Measurements from ENCODE around the gene ATXN1.

DNA sequence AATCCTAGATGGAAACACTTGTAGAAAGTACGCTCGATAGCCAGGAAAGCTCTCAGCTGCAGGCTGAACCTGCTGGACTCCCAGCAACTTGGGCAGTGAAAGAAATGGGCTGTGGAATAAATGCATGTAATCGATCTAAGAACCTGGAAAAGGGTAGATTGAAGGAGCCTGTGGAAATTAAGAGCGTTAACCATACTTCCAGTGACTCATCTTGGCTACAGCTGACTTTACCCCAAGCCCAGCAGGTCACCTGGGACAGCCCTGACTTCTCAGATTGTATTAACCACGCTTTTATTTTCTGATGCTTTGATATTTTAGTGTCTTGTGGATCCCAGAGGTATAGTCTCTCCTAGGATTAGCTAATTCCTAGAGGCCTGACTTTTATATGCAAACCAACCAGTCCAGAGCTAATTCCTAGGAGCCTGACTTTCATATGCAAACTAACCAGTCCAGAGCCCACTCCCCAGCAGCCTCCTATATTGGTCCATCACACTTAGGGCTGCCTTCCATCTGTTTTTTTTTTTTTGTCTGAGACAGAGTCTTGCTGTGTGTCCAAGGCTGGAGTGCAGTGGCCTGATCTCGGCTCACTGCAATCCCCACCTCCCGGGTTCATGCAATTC lies 436.5 kb downstream of the ATXN1 start:
- TF ChIP-seq ZNF24 (tag by site-specific recombination; IDR thresholded peaks at IDR 0.05) (no peak), ZBTB8A (tag by site-specific recombination; IDR thresholded peaks at IDR 0.05) (no peak), KLF10 (tag by site-specific recombination; IDR thresholded peaks at IDR 0.05) (no peak), YY1 (tag by site-specific recombination; IDR thresholded peaks at IDR 0.05) (no peak), ZNF433 (tag by site-specific recombination; IDR thresholded peaks at IDR 0.05; ENCODE audit: low read depth) (no peak), ZNF777 (tag by site-specific recombination; IDR thresholded peaks at IDR 0.05; ENCODE audit: borderline replicate concordance) (no peak), ZNF610 (tag by site-specific recombination; IDR thresholded peaks at IDR 0.05; ENCODE audit: borderline replicate concordance) (no peak), ZBTB20 (tag by site-specific recombination; IDR thresholded peaks at IDR 0.05) (no peak)
- TF ChIP-seq, protein P1, sequence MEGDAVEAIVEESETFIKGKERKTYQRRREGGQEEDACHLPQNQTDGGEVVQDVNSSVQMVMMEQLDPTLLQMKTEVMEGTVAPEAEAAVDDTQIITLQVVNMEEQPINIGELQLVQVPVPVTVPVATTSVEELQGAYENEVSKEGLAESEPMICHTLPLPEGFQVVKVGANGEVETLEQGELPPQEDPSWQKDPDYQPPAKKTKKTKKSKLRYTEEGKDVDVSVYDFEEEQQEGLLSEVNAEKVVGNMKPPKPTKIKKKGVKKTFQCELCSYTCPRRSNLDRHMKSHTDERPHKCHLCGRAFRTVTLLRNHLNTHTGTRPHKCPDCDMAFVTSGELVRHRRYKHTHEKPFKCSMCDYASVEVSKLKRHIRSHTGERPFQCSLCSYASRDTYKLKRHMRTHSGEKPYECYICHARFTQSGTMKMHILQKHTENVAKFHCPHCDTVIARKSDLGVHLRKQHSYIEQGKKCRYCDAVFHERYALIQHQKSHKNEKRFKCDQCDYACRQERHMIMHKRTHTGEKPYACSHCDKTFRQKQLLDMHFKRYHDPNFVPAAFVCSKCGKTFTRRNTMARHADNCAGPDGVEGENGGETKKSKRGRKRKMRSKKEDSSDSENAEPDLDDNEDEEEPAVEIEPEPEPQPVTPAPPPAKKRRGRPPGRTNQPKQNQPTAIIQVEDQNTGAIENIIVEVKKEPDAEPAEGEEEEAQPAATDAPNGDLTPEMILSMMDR (tag by site-specific recombination; IDR thresholded peaks at IDR 0.05), result no peak
- TF ChIP-seq, protein P2, sequence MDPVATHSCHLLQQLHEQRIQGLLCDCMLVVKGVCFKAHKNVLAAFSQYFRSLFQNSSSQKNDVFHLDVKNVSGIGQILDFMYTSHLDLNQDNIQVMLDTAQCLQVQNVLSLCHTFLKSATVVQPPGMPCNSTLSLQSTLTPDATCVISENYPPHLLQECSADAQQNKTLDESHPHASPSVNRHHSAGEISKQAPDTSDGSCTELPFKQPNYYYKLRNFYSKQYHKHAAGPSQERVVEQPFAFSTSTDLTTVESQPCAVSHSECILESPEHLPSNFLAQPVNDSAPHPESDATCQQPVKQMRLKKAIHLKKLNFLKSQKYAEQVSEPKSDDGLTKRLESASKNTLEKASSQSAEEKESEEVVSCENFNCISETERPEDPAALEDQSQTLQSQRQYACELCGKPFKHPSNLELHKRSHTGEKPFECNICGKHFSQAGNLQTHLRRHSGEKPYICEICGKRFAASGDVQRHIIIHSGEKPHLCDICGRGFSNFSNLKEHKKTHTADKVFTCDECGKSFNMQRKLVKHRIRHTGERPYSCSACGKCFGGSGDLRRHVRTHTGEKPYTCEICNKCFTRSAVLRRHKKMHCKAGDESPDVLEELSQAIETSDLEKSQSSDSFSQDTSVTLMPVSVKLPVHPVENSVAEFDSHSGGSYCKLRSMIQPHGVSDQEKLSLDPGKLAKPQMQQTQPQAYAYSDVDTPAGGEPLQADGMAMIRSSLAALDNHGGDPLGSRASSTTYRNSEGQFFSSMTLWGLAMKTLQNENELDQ (tag by site-specific recombination; IDR thresholded peaks at IDR 0.05; ENCODE audit: low read depth), result no peak
- TF ChIP-seq, protein P3, sequence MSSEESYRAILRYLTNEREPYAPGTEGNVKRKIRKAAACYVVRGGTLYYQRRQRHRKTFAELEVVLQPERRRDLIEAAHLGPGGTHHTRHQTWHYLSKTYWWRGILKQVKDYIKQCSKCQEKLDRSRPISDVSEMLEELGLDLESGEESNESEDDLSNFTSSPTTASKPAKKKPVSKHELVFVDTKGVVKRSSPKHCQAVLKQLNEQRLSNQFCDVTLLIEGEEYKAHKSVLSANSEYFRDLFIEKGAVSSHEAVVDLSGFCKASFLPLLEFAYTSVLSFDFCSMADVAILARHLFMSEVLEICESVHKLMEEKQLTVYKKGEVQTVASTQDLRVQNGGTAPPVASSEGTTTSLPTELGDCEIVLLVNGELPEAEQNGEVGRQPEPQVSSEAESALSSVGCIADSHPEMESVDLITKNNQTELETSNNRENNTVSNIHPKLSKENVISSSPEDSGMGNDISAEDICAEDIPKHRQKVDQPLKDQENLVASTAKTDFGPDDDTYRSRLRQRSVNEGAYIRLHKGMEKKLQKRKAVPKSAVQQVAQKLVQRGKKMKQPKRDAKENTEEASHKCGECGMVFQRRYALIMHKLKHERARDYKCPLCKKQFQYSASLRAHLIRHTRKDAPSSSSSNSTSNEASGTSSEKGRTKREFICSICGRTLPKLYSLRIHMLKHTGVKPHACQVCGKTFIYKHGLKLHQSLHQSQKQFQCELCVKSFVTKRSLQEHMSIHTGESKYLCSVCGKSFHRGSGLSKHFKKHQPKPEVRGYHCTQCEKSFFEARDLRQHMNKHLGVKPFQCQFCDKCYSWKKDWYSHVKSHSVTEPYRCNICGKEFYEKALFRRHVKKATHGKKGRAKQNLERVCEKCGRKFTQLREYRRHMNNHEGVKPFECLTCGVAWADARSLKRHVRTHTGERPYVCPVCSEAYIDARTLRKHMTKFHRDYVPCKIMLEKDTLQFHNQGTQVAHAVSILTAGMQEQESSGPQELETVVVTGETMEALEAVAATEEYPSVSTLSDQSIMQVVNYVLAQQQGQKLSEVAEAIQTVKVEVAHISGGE (tag by site-specific recombination; conservative IDR thresholded peaks at IDR 0.05; ENCODE audit: low read depth), result no peak
- TF ChIP-seq, protein P4, sequence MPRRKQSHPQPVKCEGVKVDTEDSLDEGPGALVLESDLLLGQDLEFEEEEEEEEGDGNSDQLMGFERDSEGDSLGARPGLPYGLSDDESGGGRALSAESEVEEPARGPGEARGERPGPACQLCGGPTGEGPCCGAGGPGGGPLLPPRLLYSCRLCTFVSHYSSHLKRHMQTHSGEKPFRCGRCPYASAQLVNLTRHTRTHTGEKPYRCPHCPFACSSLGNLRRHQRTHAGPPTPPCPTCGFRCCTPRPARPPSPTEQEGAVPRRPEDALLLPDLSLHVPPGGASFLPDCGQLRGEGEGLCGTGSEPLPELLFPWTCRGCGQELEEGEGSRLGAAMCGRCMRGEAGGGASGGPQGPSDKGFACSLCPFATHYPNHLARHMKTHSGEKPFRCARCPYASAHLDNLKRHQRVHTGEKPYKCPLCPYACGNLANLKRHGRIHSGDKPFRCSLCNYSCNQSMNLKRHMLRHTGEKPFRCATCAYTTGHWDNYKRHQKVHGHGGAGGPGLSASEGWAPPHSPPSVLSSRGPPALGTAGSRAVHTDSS (tag by site-specific recombination; IDR thresholded peaks at IDR 0.05), result no peak
- TF ChIP-seq, protein P5, sequence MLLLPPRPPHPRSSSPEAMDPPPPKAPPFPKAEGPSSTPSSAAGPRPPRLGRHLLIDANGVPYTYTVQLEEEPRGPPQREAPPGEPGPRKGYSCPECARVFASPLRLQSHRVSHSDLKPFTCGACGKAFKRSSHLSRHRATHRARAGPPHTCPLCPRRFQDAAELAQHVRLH (tag by site-specific recombination; IDR thresholded peaks at IDR 0.05), result no peak
